HUES48 (cell line): ENCODE data around the gene DDX54.
A peak's percentile ranks its signal among the peaks of the same experiment; 100 is the strongest.

Experiments
- H3K27ac ChIP-seq: one replicate; pipeline ENCODE4 v1.7.0; 2013; ENCODE audit warnings: low read depth, low read length, inconsistent platforms
- H3K27me3 ChIP-seq: 2 replicates; pipeline ENCODE4 v1.6.1; 2013; ENCODE audit warnings: mild to moderate bottlenecking, low read length; ENCODE audit not compliant: control insufficient read depth, insufficient read depth
- H3K36me3 ChIP-seq: 2 replicates; pipeline ENCODE4 v1.6.1; 2013; ENCODE audit warnings: low read length; ENCODE audit not compliant: control insufficient read depth, insufficient read depth
- H3K4me1 ChIP-seq: 2 replicates; pipeline ENCODE4 v1.6.1; 2013; ENCODE audit warnings: mild to moderate bottlenecking, low read length; ENCODE audit not compliant: control insufficient read depth, insufficient read depth
- H3K4me3 ChIP-seq: 2 replicates; pipeline ENCODE4 v1.5.1; 2013; ENCODE audit warnings: mild to moderate bottlenecking, low read depth, low read length
- H3K9ac ChIP-seq: 2 replicates; pipeline ENCODE4 v1.6.1; 2013; ENCODE audit warnings: mild to moderate bottlenecking, low read depth, low read length, moderate library complexity
- H3K9me3 ChIP-seq: 2 replicates; pipeline ENCODE4 v1.6.1; 2013; ENCODE audit warnings: low read length; ENCODE audit not compliant: control insufficient read depth, insufficient read depth

DDX54 gene

GRCh38 chr12:113136990-113137511 is 48.2 kb downstream of the DDX54 start:
- Histone ChIP-seq H3K4me3 (no peak overlapping the region), H3K36me3 (no peaks in the 10 kb centered on the region), H3K27me3 (peaks cover 20% of the 10 kb centered on the region), H3K9me3 (no peaks in the 10 kb centered on the region), H3K27ac (no peak overlapping the region), H3K9ac (no peak overlapping the region), H3K4me1 (peaks cover 3% of the 10 kb centered on the region; the same call in 1 of the 2 replicates)

- H3K9ac ChIP-seq, result no peak overlapping the region
- peak overlapping the region; percentile 62 for H3K4me3 ChIP-seq
- H3K27ac ChIP-seq, result no peak overlapping the region
These were observed 48.9 kb downstream of the DDX54 start for GRCh38 chr12:113136128-113136989.

DNA sequence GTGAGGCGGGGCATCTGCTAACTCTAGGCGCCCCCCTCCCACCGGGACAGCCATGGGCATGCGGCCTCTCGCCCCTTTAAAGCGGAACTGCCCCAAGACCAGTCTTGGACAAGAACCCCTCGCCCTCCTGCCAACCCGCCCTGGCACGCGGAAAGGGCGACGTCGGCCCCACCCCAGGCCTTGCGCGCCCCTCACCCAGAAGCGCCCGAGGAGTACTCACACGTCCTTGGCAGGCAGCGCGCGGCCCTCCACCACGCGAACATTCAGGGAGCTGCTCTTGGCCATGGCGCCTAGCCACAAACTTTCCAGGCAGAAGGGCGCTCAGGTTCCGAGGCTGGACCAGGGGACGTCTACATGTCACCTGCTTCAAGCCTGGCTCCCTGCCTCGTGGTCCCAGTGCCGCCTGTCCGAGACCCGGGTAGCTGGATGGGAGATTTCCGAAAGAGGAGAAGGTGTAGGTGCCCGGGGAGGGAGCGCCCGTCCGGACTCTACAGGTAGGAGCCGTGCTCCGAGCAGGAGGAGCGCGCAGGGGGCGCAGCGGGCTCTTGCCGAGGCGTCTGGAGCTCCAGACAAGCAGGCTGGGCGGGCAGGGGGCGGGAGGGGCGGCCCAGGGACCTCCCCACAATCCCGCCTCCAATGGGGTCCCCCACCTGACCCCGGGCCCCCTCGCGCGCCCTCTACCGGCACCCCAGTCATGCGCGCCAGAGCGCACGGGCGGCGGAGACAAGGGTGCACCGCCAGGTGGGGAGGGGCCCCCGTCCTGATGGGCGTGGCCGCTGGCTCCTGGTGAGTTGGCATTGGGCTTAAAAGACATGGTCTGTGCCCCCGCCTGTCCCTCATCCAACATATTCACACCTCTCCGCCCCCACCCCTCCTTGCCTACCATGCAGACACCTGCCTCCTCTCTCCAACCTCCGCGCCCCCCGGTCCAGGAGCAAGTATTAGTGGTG is 49.8 kb downstream of the DDX54 start, which contains the start of gene RASAL1:
Gene RASAL1, minus strand, starts transcription at position 584 of the 950 bp plus-strand sequence. Its CDS starts 299 bp downstream, at position 285.
- Histone ChIP-seq H3K4me1 (peaks cover 3% of the 10 kb centered on the region; the same call in 1 of the 2 replicates), H3K36me3 (no peaks in the 10 kb centered on the region), H3K9ac (no peak within 1 kb of the TSS), H3K4me3 (peak within 1 kb of the TSS; percentile 73), H3K9me3 (no peaks in the 10 kb centered on the region), H3K27ac (no peak within 1 kb of the TSS), H3K27me3 (peaks cover 20% of the 10 kb centered on the region)

More at GRCh38 chr12:113136128-113136989, 48.9 kb downstream of the DDX54 start:
- Histone ChIP-seq H3K4me1 (peaks cover 3% of the 10 kb centered on the region; the same call in 1 of the 2 replicates), H3K27me3 (peaks cover 20% of the 10 kb centered on the region), H3K9me3 (no peaks in the 10 kb centered on the region), H3K36me3 (no peaks in the 10 kb centered on the region)

GRCh38 chr12:113134521-113134951 is 50.7 kb downstream of the DDX54 start:
- H3K27ac ChIP-seq, result no peak overlapping the region
- no peaks in the 10 kb centered on the region for H3K36me3 ChIP-seq
- H3K4me3 ChIP-seq, result peak overlapping the region; percentile 73; the same call in 1 of the 2 replicates
- no peak overlapping the region for H3K9ac ChIP-seq
- no peaks in the 10 kb centered on the region for H3K9me3 ChIP-seq
- peaks cover 20% of the 10 kb centered on the region for H3K27me3 ChIP-seq
- H3K4me1 ChIP-seq, result peaks cover 3% of the 10 kb centered on the region; the same call in 1 of the 2 replicates

- Histone ChIP-seq H3K27me3 (peaks cover 20% of the 10 kb centered on the region), H3K27ac (no peak overlapping the region), H3K9ac (no peak overlapping the region), H3K4me3 (no peak overlapping the region), H3K9me3 (no peaks in the 10 kb centered on the region), H3K36me3 (no peaks in the 10 kb centered on the region), H3K4me1 (peaks cover 3% of the 10 kb centered on the region; the same call in 1 of the 2 replicates)
These were observed 51.2 kb downstream of the DDX54 start for GRCh38 chr12:113134071-113134470.

DNA sequence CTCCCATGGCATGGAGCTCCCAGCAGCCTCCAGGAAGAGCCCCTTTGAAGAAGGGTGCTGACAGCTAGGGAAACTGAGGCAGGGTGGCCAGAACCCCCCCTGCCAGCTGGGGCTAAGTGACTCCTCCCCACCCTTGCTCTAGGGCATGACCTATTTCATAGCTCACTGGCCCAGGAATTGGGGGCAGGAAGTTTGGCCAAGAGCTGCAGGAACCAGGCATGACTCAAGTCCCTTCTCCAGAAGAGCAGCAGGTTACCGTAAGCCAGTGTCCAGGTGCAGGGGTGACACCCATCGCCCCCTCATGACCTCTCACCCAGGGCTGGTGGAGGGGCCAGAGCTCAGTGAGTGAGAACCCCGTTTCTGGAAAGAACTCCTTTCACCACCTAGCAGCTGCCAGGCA is 51.6 kb downstream of the DDX54 start:
- peaks cover 3% of the 10 kb centered on the region; the same call in 1 of the 2 replicates for H3K4me1 ChIP-seq
- no peaks in the 10 kb centered on the region for H3K36me3 ChIP-seq
- no peak overlapping the region for H3K4me3 ChIP-seq
- no peaks in the 10 kb centered on the region for H3K9me3 ChIP-seq
- no peak overlapping the region for H3K9ac ChIP-seq
- no peak overlapping the region for H3K27ac ChIP-seq
- peaks cover 20% of the 10 kb centered on the region for H3K27me3 ChIP-seq

DNA sequence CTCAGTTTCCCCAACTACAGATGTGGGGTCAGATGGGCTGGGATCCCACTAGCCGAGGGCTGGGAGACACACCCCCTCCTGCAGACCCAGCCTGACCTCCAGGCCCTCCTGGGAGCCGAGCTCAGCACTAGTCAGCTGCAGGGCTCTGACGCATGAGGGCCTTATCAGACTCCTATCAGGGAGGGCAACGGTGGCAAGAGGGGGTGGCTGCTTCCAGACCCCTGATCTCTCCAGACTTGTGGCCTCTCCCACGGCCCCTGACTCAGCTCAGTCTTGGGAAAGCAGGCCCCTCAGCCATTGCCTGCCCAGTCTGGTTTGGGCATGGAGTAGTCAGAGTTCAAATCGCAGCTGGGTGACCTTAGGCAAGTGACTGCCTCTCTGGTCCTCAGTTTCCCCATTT is 52.2 kb downstream of the DDX54 start:
- no peak overlapping the region for H3K9ac ChIP-seq
- peaks cover 20% of the 10 kb centered on the region for H3K27me3 ChIP-seq
- no peak overlapping the region for H3K27ac ChIP-seq
- no peak overlapping the region for H3K4me3 ChIP-seq
- H3K36me3 ChIP-seq, result no peaks in the 10 kb centered on the region
- H3K4me1 ChIP-seq, result peaks cover 3% of the 10 kb centered on the region; the same call in 1 of the 2 replicates
- no peaks in the 10 kb centered on the region for H3K9me3 ChIP-seq

DNA sequence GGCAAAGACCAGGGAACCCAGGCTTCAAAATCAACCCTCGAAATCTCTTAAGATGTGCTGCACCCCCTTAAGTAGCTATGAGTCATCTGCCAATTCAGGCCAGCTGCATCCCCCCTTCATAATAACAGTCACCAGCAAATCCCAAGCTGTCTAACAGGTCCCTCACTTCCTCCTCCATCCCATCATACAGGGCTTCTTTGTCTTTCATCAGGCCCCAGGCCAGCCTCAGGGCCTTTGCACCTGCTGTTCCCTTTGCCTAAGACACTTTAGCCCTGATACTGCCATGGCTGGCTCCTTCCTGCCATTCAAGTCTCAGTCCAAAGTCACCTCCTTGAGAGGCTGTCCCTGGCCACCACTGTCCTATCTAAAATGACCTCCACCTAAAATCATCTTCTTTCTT is 53.7 kb downstream of the DDX54 start:
- peaks cover 19% of the 10 kb centered on the region for H3K27me3 ChIP-seq
- no peak overlapping the region for H3K4me3 ChIP-seq
- H3K36me3 ChIP-seq, result no peaks in the 10 kb centered on the region
- H3K4me1 ChIP-seq, result peaks cover 3% of the 10 kb centered on the region; the same call in 1 of the 2 replicates
- no peak overlapping the region for H3K27ac ChIP-seq
- H3K9me3 ChIP-seq, result no peaks in the 10 kb centered on the region
- no peak overlapping the region for H3K9ac ChIP-seq

GRCh38 chr12:113130457-113131135 is 54.7 kb downstream of the DDX54 start:
- Histone ChIP-seq H3K4me1 (peaks cover 3% of the 10 kb centered on the region; the same call in 1 of the 2 replicates), H3K36me3 (no peaks in the 10 kb centered on the region), H3K27ac (no peak overlapping the region), H3K27me3 (peaks cover 15% of the 10 kb centered on the region), H3K4me3 (no peak overlapping the region), H3K9me3 (no peaks in the 10 kb centered on the region), H3K9ac (no peak overlapping the region)
